Vagina (tissue), 2 donors: Measurements from ENCODE around the gene TACC3. TPM values are rescaled to one million over a fixed set of nuclear protein-coding genes. Genes with fewer than 3 reads are reported as not detected.

Source experiments
- DNase-seq, 2 donors: peaks; one replicate each; pipeline ENCODE4 v3.0.0-alpha.2; 2017; ENCODE audit errors: extremely low spot score in 2 of 2
- H3K27ac ChIP-seq: fragments of 200-600 bp; sonication (generic); one replicate; pipeline ENCODE4 v1.5.1; 2019
- H3K27me3 ChIP-seq: fragments of 200-600 bp; sonication (generic); one replicate; pipeline ENCODE4 v1.5.1; 2019
- H3K36me3 ChIP-seq, 2 donors: fragments of 200-600 bp; sonication (generic); one replicate each; pipeline ENCODE4 v1.5.1; 2017 to 2019
- H3K4me1 ChIP-seq: fragments of 200-600 bp; sonication (generic); one replicate; pipeline ENCODE4 v1.5.1; 2019
- H3K4me3 ChIP-seq, 2 donors: fragments of 200-600 bp; sonication (generic); 1 replicate in 1 of 2; 2 replicates in 1 of 2; pipeline ENCODE4 v1.5.1; 2016 to 2019
- H3K9me3 ChIP-seq: fragments of 200-600 bp; sonication (generic); one replicate; pipeline ENCODE4 v1.5.1; 2019
- POLR2A ChIP-seq, 2 donors: fragments of 450-650 bp; IDR thresholded peaks; one replicate each; pipeline ENCODE4 v1.6.1; 2017; ENCODE audit warnings: antibody characterized with exemption in 2 of 2, mild to moderate bottlenecking in 2 of 2, moderate library complexity in 2 of 2
- POLR2AphosphoS5 ChIP-seq, 2 donors: sonication (generic); formaldehyde crosslinking; IDR thresholded peaks; one replicate each; pipeline ENCODE4 v1.9.0; 2017; ENCODE audit warnings: antibody characterized with exemption in 2 of 2, mild to moderate bottlenecking in 2 of 2, low read depth in 1 of 2; ENCODE audit not compliant: insufficient read depth in 1 of 2
- intact Hi-C: fragments of 100-400 bp; cut with DNase I; formaldehyde crosslinking; loops from one replicate; pipeline ENCODE4 v1.15.1; 2023
- total RNA-seq: library from RNA; depleted of rRNA; stranded (reverse); fragments of >200 nt; gene quantifications from one replicate; pipeline ENCODE4 v1.2.3, GENCODE V29; 2016
- TF ChIP-seq, protein P1 (sequence below), 3 experiments: fragments of 450-650 bp in 2 of 3; fragments of 200-600 bp in 1 of 3; sonication (generic) in 1 of 3; IDR thresholded peaks; one replicate each; pipeline ENCODE4 v1.5.1; 2017 to 2019; ENCODE audit warnings: antibody characterized with exemption in 3 of 3, mild to moderate bottlenecking in 2 of 3, moderate library complexity in 2 of 3

TACC3 gene
- total RNA-seq, 1 donor from 2014 or later, result 16.0 TPM

DNA sequence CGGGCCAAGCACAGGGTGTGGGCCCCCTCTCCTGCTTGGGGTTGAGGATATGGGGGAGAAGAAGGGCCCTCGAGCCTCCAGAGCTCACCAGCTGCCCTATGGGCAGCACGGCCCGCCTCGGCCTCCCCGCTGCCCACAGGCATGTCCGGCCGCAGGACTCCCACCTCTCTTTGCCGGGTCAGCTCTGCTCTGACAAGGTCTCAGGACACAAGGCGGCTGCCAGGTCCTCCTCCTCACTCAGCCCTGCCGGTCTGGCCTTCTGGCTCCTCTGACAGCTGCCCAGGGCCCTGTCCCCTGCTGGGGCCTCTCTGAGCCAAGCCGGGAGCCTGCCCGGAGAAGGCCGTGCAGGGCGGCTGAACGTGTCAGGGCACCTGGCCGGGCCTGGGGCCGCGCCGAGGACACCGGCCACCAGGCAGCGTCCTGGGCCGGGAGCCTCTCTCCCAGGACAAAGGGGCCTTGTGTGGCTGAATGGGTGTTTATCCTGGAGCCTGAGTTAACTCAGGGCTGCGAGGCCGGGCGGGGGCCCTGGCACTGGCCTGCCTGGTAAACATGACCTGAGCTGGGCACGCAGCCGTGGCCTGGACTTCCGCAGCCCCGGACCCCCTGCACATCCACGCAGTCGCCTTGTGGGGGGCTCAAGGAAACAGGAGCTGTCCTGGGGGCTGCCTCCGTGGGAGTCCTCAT lies 25.7 kb downstream of the TACC3 start:
- Histone ChIP-seq H3K36me3 (no peaks in the 10 kb centered on the region), H3K9me3 (no peaks in the 10 kb centered on the region), H3K4me3 (no peak overlapping the region), H3K4me1 (peaks cover 21% of the 10 kb centered on the region), H3K27ac (no peak overlapping the region), H3K27me3 (no peaks in the 10 kb centered on the region)
- DNase-seq, result no peak
- intact Hi-C loops, result loop anchor here (5.0 kb wide), 1 partner anchor 60 kb away; no protein-coding TSS in a partner anchor
- TF ChIP-seq, protein P1, sequence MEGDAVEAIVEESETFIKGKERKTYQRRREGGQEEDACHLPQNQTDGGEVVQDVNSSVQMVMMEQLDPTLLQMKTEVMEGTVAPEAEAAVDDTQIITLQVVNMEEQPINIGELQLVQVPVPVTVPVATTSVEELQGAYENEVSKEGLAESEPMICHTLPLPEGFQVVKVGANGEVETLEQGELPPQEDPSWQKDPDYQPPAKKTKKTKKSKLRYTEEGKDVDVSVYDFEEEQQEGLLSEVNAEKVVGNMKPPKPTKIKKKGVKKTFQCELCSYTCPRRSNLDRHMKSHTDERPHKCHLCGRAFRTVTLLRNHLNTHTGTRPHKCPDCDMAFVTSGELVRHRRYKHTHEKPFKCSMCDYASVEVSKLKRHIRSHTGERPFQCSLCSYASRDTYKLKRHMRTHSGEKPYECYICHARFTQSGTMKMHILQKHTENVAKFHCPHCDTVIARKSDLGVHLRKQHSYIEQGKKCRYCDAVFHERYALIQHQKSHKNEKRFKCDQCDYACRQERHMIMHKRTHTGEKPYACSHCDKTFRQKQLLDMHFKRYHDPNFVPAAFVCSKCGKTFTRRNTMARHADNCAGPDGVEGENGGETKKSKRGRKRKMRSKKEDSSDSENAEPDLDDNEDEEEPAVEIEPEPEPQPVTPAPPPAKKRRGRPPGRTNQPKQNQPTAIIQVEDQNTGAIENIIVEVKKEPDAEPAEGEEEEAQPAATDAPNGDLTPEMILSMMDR (IDR thresholded peaks at IDR 0.05), result no peak
- no peak for TF ChIP-seq POLR2AphosphoS5 (IDR thresholded peaks at IDR 0.05; ENCODE audit: insufficient read depth in 1 of 2, low read depth in 1 of 2)
- TF ChIP-seq POLR2A (IDR thresholded peaks at IDR 0.05), result no peak

DNA sequence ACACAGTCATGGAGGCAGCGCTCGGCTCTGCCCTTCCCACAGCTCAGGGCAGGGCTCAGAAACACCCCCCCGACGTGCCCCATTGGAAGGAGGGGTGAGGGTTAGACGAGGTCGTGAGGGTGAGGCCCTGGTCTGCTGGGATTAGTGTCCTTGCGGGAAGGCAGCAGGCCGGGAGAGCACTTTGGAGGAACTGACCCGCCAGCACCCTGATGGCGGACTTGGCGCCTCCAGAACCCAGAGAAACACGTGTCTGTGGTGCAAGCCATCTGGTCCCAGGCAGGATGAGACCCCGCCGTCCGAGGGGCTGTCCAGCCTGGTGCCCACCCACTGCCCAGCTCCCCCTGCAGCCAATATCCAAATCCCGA lies 26.3 kb downstream of the TACC3 start:
- Histone ChIP-seq H3K36me3 (no peaks in the 10 kb centered on the region), H3K4me3 (no peak overlapping the region), H3K27ac (no peak overlapping the region), H3K27me3 (no peaks in the 10 kb centered on the region), H3K9me3 (no peaks in the 10 kb centered on the region), H3K4me1 (peaks cover 27% of the 10 kb centered on the region)
- intact Hi-C loops, result loop anchor here (5.0 kb wide), 1 partner anchor 60 kb away; no protein-coding TSS in a partner anchor
- no peak for DNase-seq
- TF ChIP-seq, protein P1 (IDR thresholded peaks at IDR 0.05), result no peak
- TF ChIP-seq POLR2AphosphoS5 (IDR thresholded peaks at IDR 0.05; ENCODE audit: insufficient read depth in 1 of 2, low read depth in 1 of 2) (no peak), POLR2A (IDR thresholded peaks at IDR 0.05) (no peak)

DNA sequence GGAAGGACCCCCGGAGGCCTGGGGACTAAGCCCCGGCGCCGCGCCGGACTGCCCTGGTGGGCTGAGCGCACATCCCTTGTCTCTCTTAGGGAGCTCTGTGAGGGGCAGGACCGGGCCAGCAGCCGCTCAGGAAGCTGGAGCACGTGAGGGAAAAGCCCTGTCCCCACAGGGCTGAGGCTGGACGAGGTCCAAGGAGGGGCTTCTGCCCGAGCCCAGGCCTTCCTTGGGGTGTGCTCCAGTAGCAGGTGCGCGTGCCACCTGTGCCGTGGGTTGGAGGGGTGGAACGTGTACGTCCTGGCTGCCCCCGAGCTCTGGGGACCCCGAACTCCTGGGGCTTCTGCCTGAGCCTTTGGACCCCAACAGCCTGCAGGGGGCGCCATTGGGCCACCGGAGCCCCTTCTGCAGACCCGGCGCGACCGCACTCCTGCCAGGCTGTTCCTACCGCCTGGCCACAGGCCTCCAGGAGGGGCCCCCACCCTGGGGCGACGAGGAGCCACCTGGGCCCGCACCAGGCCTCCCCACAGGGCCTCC lies 27.2 kb downstream of the TACC3 start:
- Histone ChIP-seq H3K27ac (no peak overlapping the region), H3K9me3 (no peaks in the 10 kb centered on the region), H3K36me3 (no peaks in the 10 kb centered on the region), H3K4me1 (peaks cover 36% of the 10 kb centered on the region), H3K27me3 (no peaks in the 10 kb centered on the region), H3K4me3 (no peak overlapping the region)
- no peak for DNase-seq
- TF ChIP-seq, protein P1 (IDR thresholded peaks at IDR 0.05), result peak; percentile 51 to 65 (median 62)
- no peak for TF ChIP-seq POLR2A (IDR thresholded peaks at IDR 0.05)
- intact Hi-C loops, result loop anchor here (5.0 kb wide), 1 partner anchor 59 kb away; no protein-coding TSS in a partner anchor

DNA sequence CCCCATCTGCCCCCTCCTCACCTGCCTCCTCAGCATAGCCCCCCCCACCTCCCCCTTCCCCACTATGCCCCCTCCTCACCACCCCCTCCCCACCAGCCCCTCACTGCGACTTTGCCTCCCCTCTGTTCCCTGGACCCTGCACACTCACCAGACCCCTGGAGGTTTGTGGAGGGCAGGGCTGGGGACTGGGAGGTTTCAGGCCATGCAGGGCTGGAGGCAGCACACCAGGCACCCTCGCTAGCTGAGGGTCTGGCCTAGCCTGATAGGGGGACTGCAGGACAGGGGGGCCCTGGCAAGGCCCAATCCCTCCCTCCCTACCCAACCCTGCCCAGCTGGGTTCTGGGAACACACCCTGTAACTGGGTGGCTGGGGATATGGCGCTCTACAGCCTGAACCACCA lies 28.0 kb downstream of the TACC3 start:
- Histone ChIP-seq H3K27ac (no peak overlapping the region), H3K36me3 (no peaks in the 10 kb centered on the region), H3K27me3 (no peaks in the 10 kb centered on the region), H3K9me3 (no peaks in the 10 kb centered on the region), H3K4me3 (no peak overlapping the region), H3K4me1 (peaks cover 43% of the 10 kb centered on the region)
- TF ChIP-seq POLR2AphosphoS5 (IDR thresholded peaks at IDR 0.05; ENCODE audit: insufficient read depth in 1 of 2, low read depth in 1 of 2) (no peak), POLR2A (IDR thresholded peaks at IDR 0.05) (no peak)
- TF ChIP-seq, protein P1 (IDR thresholded peaks at IDR 0.05), result no peak
- intact Hi-C loops, result loop anchor here (5.0 kb wide), 1 partner anchor 58 kb away; no protein-coding TSS in a partner anchor
- DNase-seq, result no peak

DNA sequence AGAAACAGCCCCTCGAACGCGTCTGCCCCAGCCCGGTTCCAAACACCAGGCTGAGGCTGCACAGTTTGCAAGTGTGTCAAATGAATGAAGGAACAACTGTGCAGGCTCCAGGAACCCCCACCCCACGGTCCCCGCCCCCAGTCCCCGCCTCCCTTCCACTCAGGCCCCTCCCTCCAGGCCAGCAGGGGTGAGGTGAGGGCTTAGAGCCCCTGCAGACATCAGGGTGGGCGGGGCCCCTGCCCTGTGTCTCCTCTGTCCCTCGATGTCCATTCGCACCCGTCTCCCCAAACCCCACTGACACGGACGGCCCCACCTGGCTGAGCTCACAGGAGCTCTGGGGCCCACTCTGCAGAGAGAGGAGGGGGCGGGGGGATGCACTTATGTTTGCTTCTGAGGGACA lies 28.5 kb downstream of the TACC3 start:
- no peaks in the 10 kb centered on the region for H3K9me3 ChIP-seq
- no peak for DNase-seq
- peaks cover 47% of the 10 kb centered on the region for H3K4me1 ChIP-seq
- intact Hi-C loops, result loop anchor here (5.0 kb wide), 1 partner anchor 57 kb away; no protein-coding TSS in a partner anchor
- H3K4me3 ChIP-seq, result no peak overlapping the region
- H3K36me3 ChIP-seq, result no peaks in the 10 kb centered on the region
- TF ChIP-seq POLR2A (IDR thresholded peaks at IDR 0.05) (no peak), POLR2AphosphoS5 (IDR thresholded peaks at IDR 0.05; ENCODE audit: insufficient read depth in 1 of 2, low read depth in 1 of 2) (no peak)
- TF ChIP-seq, protein P1 (IDR thresholded peaks at IDR 0.05), result no peak
- no peak overlapping the region for H3K27ac ChIP-seq
- no peaks in the 10 kb centered on the region for H3K27me3 ChIP-seq
